ENCODE measurements around the gene FGGY. TPM values are rescaled to one million over a fixed set of nuclear protein-coding genes. Genes with fewer than 3 reads are reported as not detected.

Gene FGGY
- total RNA-seq, 1 donor from 2014 or later: 38.8 TPM

GRCh38 chr1:59315529-59316463 is 18.9 kb downstream of the FGGY start:
- DNase-seq (ENCODE audit: low spot score): no peak

- DNase-seq (ENCODE audit: low spot score): no peak
Observed at GRCh38 chr1:59316497-59317128, 19.7 kb downstream of the FGGY start.

- DNase-seq (ENCODE audit: low spot score): no peak
Observed at GRCh38 chr1:59317343-59317742, 20.4 kb downstream of the FGGY start.

- no peak for DNase-seq (ENCODE audit: low spot score)
Observed at GRCh38 chr1:59317780-59318179, 20.9 kb downstream of the FGGY start.

- DNase-seq (ENCODE audit: low spot score): no peak
Observed at GRCh38 chr1:59318271-59318860, 21.5 kb downstream of the FGGY start.

GRCh38 chr1:59322394-59322793 is 25.5 kb downstream of the FGGY start:
- no peak for DNase-seq (ENCODE audit: low spot score)

- no peak for DNase-seq (ENCODE audit: low spot score)
Observed at GRCh38 chr1:59322814-59323213, 25.9 kb downstream of the FGGY start.

- DNase-seq (ENCODE audit: low spot score): no peak
Observed at GRCh38 chr1:59323879-59324278, 27.0 kb downstream of the FGGY start.

GRCh38 chr1:59328353-59328752 is 31.5 kb downstream of the FGGY start:
- DNase-seq (ENCODE audit: low spot score): no peak

- no peak for DNase-seq (ENCODE audit: low spot score)
Observed at GRCh38 chr1:59329412-59330053, 32.6 kb downstream of the FGGY start.

- DNase-seq (ENCODE audit: low spot score): no peak
Observed at GRCh38 chr1:59331686-59332620, 35.1 kb downstream of the FGGY start.

GRCh38 chr1:59332983-59333382 is 36.1 kb downstream of the FGGY start:
- DNase-seq (ENCODE audit: low spot score): no peak

- DNase-seq (ENCODE audit: low spot score): no peak
Observed at GRCh38 chr1:59333626-59334277, 36.9 kb downstream of the FGGY start.

GRCh38 chr1:59340411-59341307 is 43.8 kb downstream of the FGGY start:
- DNase-seq (ENCODE audit: low spot score): no peak

GRCh38 chr1:59342801-59343575 is 46.1 kb downstream of the FGGY start:
- no peak for DNase-seq (ENCODE audit: low spot score)

GRCh38 chr1:59343576-59343840 is 46.6 kb downstream of the FGGY start:
- no peak for DNase-seq (ENCODE audit: low spot score)

- DNase-seq (ENCODE audit: low spot score): no peak
Observed at GRCh38 chr1:59345221-59345620, 48.3 kb downstream of the FGGY start.

GRCh38 chr1:59346429-59346828 is 49.5 kb downstream of the FGGY start:
- no peak for DNase-seq (ENCODE audit: low spot score)

GRCh38 chr1:59349101-59349500 is 52.2 kb downstream of the FGGY start:
- no peak for DNase-seq (ENCODE audit: low spot score)

Measured in ureter (tissue), 1 donor.